Kidney epithelial cell (primary cell): ENCODE data around the gene TSSC4. TPM values are rescaled to one million over a fixed set of nuclear protein-coding genes. Genes with fewer than 3 reads are reported as not detected.

Experiments
- DNase-seq: peaks from one replicate; pipeline ENCODE4 v3.0.0-alpha.2; 2010; ENCODE audit warnings: low read depth
- H3K27me3 ChIP-seq: 2 replicates; pipeline ENCODE4 v1.6.0; 2011; ENCODE audit warnings: low read length; ENCODE audit not compliant: control insufficient read depth, insufficient read depth
- H3K36me3 ChIP-seq: 2 replicates; pipeline ENCODE4 v1.5.1; 2011; ENCODE audit warnings: low read length; ENCODE audit not compliant: control insufficient read depth, insufficient read depth
- H3K4me3 ChIP-seq: 2 replicates; pipeline ENCODE4 v1.5.1; 2011; ENCODE audit warnings: low read depth, mild to moderate bottlenecking, control low read depth, low read length
- CTCF ChIP-seq: IDR thresholded peaks from 2 replicates; pipeline ENCODE4 v1.5.1; 2011; ENCODE audit warnings: mild to moderate bottlenecking, moderate library complexity, low read length, control low read depth, inconsistent platforms; ENCODE audit not compliant: insufficient read depth, poor library complexity, severe bottlenecking
- total RNA-seq: library from RNA; depleted of rRNA; stranded (reverse); fragments of >200 nt; gene quantifications from 2 replicates; pipeline ENCODE4 v1.2.3, GENCODE V29; 2015

The TSSC4 gene
- total RNA-seq, 1 donor from 2014 or later = 62.0 TPM

- H3K4me3 ChIP-seq = no peak overlapping the region
- H3K27me3 ChIP-seq = no peaks in the 10 kb centered on the region
- H3K36me3 ChIP-seq = no peaks in the 10 kb centered on the region
- TF ChIP-seq CTCF = no peak
- no peak for DNase-seq
Observed at GRCh38 chr11:2382129-2382517, 18.4 kb upstream of the TSSC4 start.

GRCh38 chr11:2382936-2383851, 17.4 kb upstream of the TSSC4 start:
- DNase-seq = no peak
- no peak overlapping the region for H3K4me3 ChIP-seq
- TF ChIP-seq CTCF = no peak
- H3K27me3 ChIP-seq = no peaks in the 10 kb centered on the region
- H3K36me3 ChIP-seq = no peaks in the 10 kb centered on the region

- Histone ChIP-seq H3K36me3 (no peaks in the 10 kb centered on the region), H3K27me3 (no peaks in the 10 kb centered on the region), H3K4me3 (no peak overlapping the region)
- no peak for TF ChIP-seq CTCF
- no peak for DNase-seq
Observed at GRCh38 chr11:2383852-2384804, 16.4 kb upstream of the TSSC4 start.

GRCh38 chr11:2385156-2386151, 15.1 kb upstream of the TSSC4 start:
- no peaks in the 10 kb centered on the region for H3K27me3 ChIP-seq
- H3K4me3 ChIP-seq = no peak overlapping the region
- no peaks in the 10 kb centered on the region for H3K36me3 ChIP-seq
- no peak for DNase-seq
- TF ChIP-seq CTCF = no peak

- H3K27me3 ChIP-seq = no peaks in the 10 kb centered on the region
- DNase-seq = no peak
- H3K4me3 ChIP-seq = no peak overlapping the region
- no peaks in the 10 kb centered on the region for H3K36me3 ChIP-seq
- TF ChIP-seq CTCF = no peak
Observed at GRCh38 chr11:2386591-2386990, 14.0 kb upstream of the TSSC4 start.
